GM23338 (cell line): ENCODE results near the gene ODAD3. TPM values are rescaled to one million over a fixed set of nuclear protein-coding genes. Genes with fewer than 3 reads are reported as not detected.

Experiments
- ATAC-seq: fragments of 200-7000 bp; cut with Tn5 transposase; 3 replicates; pipeline ENCODE4 v1.9.1; 2020
- DNase-seq: peaks from one replicate; pipeline ENCODE4 v3.0.0-alpha.2; 2015; ENCODE audit warnings: low spot score
- H2AFZ ChIP-seq: fragments of 200-600 bp; sonication (generic); 2 replicates; pipeline ENCODE4 v1.8.0; 2016; ENCODE audit warnings: antibody characterized with exemption, mild to moderate bottlenecking, moderate library complexity
- H3F3A ChIP-seq: fragments of 200-600 bp; sonication (generic); replicated peaks from 2 replicates; pipeline ENCODE4 v1.8.0; 2017; ENCODE audit warnings: antibody characterized with exemption, mixed run types, low read depth
- H3K27ac ChIP-seq: fragments of 200-600 bp; sonication (generic); 2 replicates; pipeline ENCODE4 v1.6.1; 2016; ENCODE audit warnings: low read depth
- H3K27me3 ChIP-seq: fragments of 200-600 bp; sonication (generic); 2 replicates; pipeline ENCODE4 v1.8.0; 2016; ENCODE audit warnings: mild to moderate bottlenecking, mixed run types, moderate library complexity; ENCODE audit not compliant: insufficient read depth
- H3K36me3 ChIP-seq: fragments of 200-600 bp; sonication (generic); 2 replicates; pipeline ENCODE4 v1.8.0; 2016; ENCODE audit warnings: mild to moderate bottlenecking; ENCODE audit not compliant: insufficient read depth
- H3K4me1 ChIP-seq: fragments of 200-600 bp; sonication (generic); 2 replicates; pipeline ENCODE4 v1.8.0; 2016; ENCODE audit warnings: mild to moderate bottlenecking, moderate library complexity; ENCODE audit not compliant: insufficient read depth
- H3K4me2 ChIP-seq: fragments of 200-600 bp; sonication (generic); 2 replicates; pipeline ENCODE4 v1.7.1; 2017; ENCODE audit warnings: mixed run types
- H3K4me3 ChIP-seq: fragments of 200-600 bp; sonication (generic); 2 replicates; pipeline ENCODE4 v1.6.1; 2016; ENCODE audit warnings: mixed run types
- H3K79me2 ChIP-seq: fragments of 200-600 bp; sonication (generic); replicated peaks from 2 replicates; pipeline ENCODE4 v1.8.0; 2017; ENCODE audit warnings: mild to moderate bottlenecking; ENCODE audit not compliant: insufficient read depth
- H3K9me2 ChIP-seq: fragments of 200-600 bp; sonication (generic); 2 replicates; pipeline ENCODE4 v1.8.0; 2017; ENCODE audit not compliant: insufficient read depth
- H4K20me1 ChIP-seq: fragments of 200-600 bp; sonication (generic); replicated peaks from 2 replicates; pipeline ENCODE4 v1.8.0; 2017; ENCODE audit warnings: mild to moderate bottlenecking; ENCODE audit not compliant: insufficient read depth
- H3K27ac Mint-ChIP-seq: 2 replicates; pipeline ENCODE4 v1.8.0; 2020; ENCODE audit warnings: inconsistent platforms, mild to moderate bottlenecking, moderate library complexity, mixed read lengths
- H3K27me3 Mint-ChIP-seq: 3 replicates; pipeline ENCODE4 v1.8.0; 2022; ENCODE audit warnings: low read depth, mild to moderate bottlenecking, moderate library complexity, mixed read lengths, inconsistent platforms; ENCODE audit not compliant: insufficient read depth, poor library complexity
- H3K36me3 Mint-ChIP-seq: 3 replicates; pipeline ENCODE4 v1.8.0; 2021; ENCODE audit warnings: low read depth, mild to moderate bottlenecking, inconsistent platforms, moderate library complexity, mixed read lengths
- H3K4me1 Mint-ChIP-seq: 3 replicates; pipeline ENCODE4 v1.8.0; 2020; ENCODE audit warnings: mild to moderate bottlenecking, inconsistent platforms, mixed read lengths
- H3K4me3 Mint-ChIP-seq: 3 replicates; pipeline ENCODE4 v1.8.0; 2021; ENCODE audit warnings: moderate library complexity, mild to moderate bottlenecking, inconsistent platforms, mixed read lengths
- H3K9me3 Mint-ChIP-seq: 3 replicates; pipeline ENCODE4 v1.8.0; 2020; ENCODE audit warnings: moderate library complexity, mild to moderate bottlenecking, inconsistent platforms, mixed read lengths
- CREB1 ChIP-seq: fragments of 250-450 bp; sonication (Bioruptor Pico); IDR thresholded peaks from 2 replicates; pipeline ENCODE4 v1.5.0; 2020; ENCODE audit warnings: low read depth, mild to moderate bottlenecking, moderate library complexity
- EZH2phosphoT487 ChIP-seq: fragments of 200-600 bp; sonication (generic); IDR thresholded peaks from one replicate; pipeline ENCODE4 v1.8.1; 2018; ENCODE audit warnings: antibody characterized with exemption; ENCODE audit not compliant: unreplicated experiment
- JUNB ChIP-seq: IDR thresholded peaks from one replicate; pipeline ENCODE4 v1.6.1; 2016; ENCODE audit warnings: antibody characterized with exemption; ENCODE audit not compliant: unreplicated experiment
- NANOG ChIP-seq: IDR thresholded peaks from 2 replicates; pipeline ENCODE4 v1.6.1; 2016; ENCODE audit warnings: antibody characterized with exemption, borderline replicate concordance
- STAT1 ChIP-seq: IDR thresholded peaks from one replicate; pipeline ENCODE4 v1.6.1; 2016; ENCODE audit warnings: antibody characterized with exemption; ENCODE audit not compliant: unreplicated experiment
- ZNF114 ChIP-seq: fragments of 250-450 bp; sonication (Bioruptor Pico); IDR thresholded peaks from 2 replicates; pipeline ENCODE4 v1.5.0; 2020; ENCODE audit warnings: mild to moderate bottlenecking, moderate library complexity
- ZNF331 ChIP-seq: fragments of 250-450 bp; sonication (Bioruptor Pico); IDR thresholded peaks from 2 replicates; pipeline ENCODE4 v1.5.0; 2020; ENCODE audit warnings: low read depth, mild to moderate bottlenecking, moderate library complexity
- ZNF462 ChIP-seq: fragments of 250-450 bp; sonication (Bioruptor Pico); IDR thresholded peaks from 2 replicates; pipeline ENCODE4 v1.5.0; 2020; ENCODE audit warnings: mild to moderate bottlenecking, moderate library complexity
- polyA plus RNA-seq: library from polyadenylated mRNA; unstranded; fragments of >200 nt; fragmentation: Nextera tagmentation; extraction: Ambion mirVana; gene quantifications from 2 replicates; pipeline ENCODE4 v1.2.1, GENCODE V29; 2016
- total RNA-seq: library from RNA; depleted of rRNA; stranded (reverse); fragments of >200 nt; shearing (Covaris generic); gene quantifications from 2 replicates; pipeline ENCODE4 v1.2.3, GENCODE V29; 2014
- TF ChIP-seq, protein P1 (sequence below): IDR thresholded peaks from one replicate; pipeline ENCODE4 v1.6.1; 2018; ENCODE audit warnings: antibody characterized with exemption; ENCODE audit not compliant: unreplicated experiment

ODAD3 gene
- total and polyA plus RNA-seq, 2 experiments from 2014 or later = 1.5 to 6.1 TPM

GRCh38 chr19:11479090-11479897 is 44.4 kb upstream of the ODAD3 start:
- Mint-ChIP-seq H3K27me3 (peaks cover 47% of the 10 kb centered on the region), H3K27ac (no peak overlapping the region), H3K4me3 (peak overlapping the region; percentile 60), H3K36me3 (no peaks in the 10 kb centered on the region; the same call in 2 of the 3 replicates), H3K9me3 (peaks cover 7% of the 10 kb centered on the region; the same call in 2 of the 3 replicates), H3K4me1 (peaks cover 6% of the 10 kb centered on the region)
- Histone ChIP-seq H3K4me3 (peak overlapping the region; percentile 61), H3K79me2 (no peaks in the 10 kb centered on the region), H3K36me3 (no peaks in the 10 kb centered on the region), H3F3A (peaks cover 16% of the 10 kb centered on the region), H3K4me2 (peak overlapping the region; percentile 77), H3K9me2 (no peaks in the 10 kb centered on the region), H2AFZ (peak overlapping the region; percentile 93), H3K27ac (no peak overlapping the region), H3K27me3 (peaks cover 34% of the 10 kb centered on the region), H3K4me1 (peaks cover 8% of the 10 kb centered on the region), H4K20me1 (no peaks in the 10 kb centered on the region)
- ATAC-seq (peak; percentile 19), DNase-seq (peak; percentile 91)
- TF ChIP-seq, protein P1, sequence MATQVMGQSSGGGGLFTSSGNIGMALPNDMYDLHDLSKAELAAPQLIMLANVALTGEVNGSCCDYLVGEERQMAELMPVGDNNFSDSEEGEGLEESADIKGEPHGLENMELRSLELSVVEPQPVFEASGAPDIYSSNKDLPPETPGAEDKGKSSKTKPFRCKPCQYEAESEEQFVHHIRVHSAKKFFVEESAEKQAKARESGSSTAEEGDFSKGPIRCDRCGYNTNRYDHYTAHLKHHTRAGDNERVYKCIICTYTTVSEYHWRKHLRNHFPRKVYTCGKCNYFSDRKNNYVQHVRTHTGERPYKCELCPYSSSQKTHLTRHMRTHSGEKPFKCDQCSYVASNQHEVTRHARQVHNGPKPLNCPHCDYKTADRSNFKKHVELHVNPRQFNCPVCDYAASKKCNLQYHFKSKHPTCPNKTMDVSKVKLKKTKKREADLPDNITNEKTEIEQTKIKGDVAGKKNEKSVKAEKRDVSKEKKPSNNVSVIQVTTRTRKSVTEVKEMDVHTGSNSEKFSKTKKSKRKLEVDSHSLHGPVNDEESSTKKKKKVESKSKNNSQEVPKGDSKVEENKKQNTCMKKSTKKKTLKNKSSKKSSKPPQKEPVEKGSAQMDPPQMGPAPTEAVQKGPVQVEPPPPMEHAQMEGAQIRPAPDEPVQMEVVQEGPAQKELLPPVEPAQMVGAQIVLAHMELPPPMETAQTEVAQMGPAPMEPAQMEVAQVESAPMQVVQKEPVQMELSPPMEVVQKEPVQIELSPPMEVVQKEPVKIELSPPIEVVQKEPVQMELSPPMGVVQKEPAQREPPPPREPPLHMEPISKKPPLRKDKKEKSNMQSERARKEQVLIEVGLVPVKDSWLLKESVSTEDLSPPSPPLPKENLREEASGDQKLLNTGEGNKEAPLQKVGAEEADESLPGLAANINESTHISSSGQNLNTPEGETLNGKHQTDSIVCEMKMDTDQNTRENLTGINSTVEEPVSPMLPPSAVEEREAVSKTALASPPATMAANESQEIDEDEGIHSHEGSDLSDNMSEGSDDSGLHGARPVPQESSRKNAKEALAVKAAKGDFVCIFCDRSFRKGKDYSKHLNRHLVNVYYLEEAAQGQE = peak; percentile 84
- TF ChIP-seq CREB1 (CRISPR knock-in tag) (peak; percentile 68), JUNB (no peak), STAT1 (no peak)

DNA sequence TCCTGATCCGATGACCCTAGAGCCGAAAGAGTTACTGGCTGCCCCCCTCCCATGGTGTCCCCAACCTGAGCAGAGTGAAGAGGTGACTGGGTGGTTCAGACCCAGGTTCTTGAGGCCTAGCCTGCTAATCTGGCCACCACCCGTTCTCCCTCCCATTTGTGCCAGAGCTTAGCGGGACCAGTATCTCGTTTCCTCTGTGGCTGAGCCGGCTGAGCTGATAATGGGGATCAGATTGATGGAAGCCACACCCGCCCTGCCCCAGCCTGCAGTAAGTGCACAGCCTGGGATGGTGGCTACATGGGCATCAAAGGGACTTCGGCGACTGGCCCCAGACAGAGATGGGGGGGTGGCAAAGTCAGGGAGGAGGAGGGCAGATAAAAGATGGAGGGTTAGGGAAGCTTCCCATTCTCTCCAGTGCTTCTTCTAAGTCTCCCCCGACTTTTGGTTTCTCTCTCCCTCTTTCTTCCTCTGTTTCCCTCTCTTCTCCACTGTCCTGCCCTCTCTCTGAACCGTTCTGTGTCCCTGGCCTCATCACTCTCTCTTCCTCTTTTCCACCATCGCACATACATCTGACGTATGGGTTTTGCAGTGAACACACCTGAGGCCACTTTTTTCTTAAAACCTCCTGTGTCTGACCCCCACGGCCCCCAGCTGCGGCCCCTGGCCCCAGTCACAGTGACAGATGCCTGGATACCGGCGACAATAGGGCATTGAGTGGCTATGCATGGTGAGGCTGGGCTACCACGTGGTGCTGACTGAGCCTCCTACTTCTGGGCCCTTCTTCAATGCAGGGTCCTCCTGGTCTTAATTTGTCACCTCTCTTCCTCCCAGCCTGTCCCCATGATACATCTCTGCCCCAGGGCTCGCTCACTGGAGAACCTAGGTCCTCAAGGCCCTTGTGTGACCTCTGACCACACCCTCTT is 43.5 kb upstream of the ODAD3 start:
- Histone ChIP-seq H4K20me1 (no peaks in the 10 kb centered on the region), H3K27ac (no peak overlapping the region), H3K27me3 (peaks cover 34% of the 10 kb centered on the region), H3K9me2 (no peaks in the 10 kb centered on the region), H3K4me3 (peak overlapping the region; percentile 61), H3F3A (peaks cover 13% of the 10 kb centered on the region), H3K4me2 (no peak overlapping the region), H3K79me2 (no peaks in the 10 kb centered on the region), H2AFZ (no peak overlapping the region; the same call in 1 of the 2 replicates), H3K4me1 (peaks cover 8% of the 10 kb centered on the region), H3K36me3 (no peaks in the 10 kb centered on the region)
- H3K9me3 Mint-ChIP-seq = peaks cover 7% of the 10 kb centered on the region; the same call in 2 of the 3 replicates
- ATAC-seq = no peak
- H3K36me3 Mint-ChIP-seq = no peaks in the 10 kb centered on the region; the same call in 2 of the 3 replicates
- H3K27me3 Mint-ChIP-seq = peaks cover 42% of the 10 kb centered on the region
- no peak overlapping the region; the same call in 2 of the 3 replicates for H3K4me3 Mint-ChIP-seq
- H3K4me1 Mint-ChIP-seq = peaks cover 6% of the 10 kb centered on the region
- H3K27ac Mint-ChIP-seq = no peak overlapping the region
- DNase-seq = peak; percentile 20
- no peak for TF ChIP-seq JUNB
- TF ChIP-seq ZNF114 = no peak
- no peak for TF ChIP-seq ZNF462 (CRISPR knock-in tag)
- TF ChIP-seq EZH2phosphoT487 = no peak
- no peak for TF ChIP-seq ZNF331 (CRISPR knock-in tag)
- TF ChIP-seq NANOG = no peak
- no peak for TF ChIP-seq STAT1
